Liver (tissue), 9 donors: Measurements from ENCODE around the gene DOCK10. TPM values are rescaled to one million over a fixed set of nuclear protein-coding genes. Genes with fewer than 3 reads are reported as not detected.
"Not testable (repeated sequence)": the region's sequence is repeated elsewhere in the genome, so short reads cannot be mapped to it uniquely, and the experiment has no call there.

Experiments
- DNase-seq: peaks from one replicate; pipeline ENCODE4 v3.0.0-alpha.2; 2017; ENCODE audit warnings: low spot score
- H3K27ac ChIP-seq, 2 donors: one replicate each; pipeline ENCODE4 v1.7.0; 2013; ENCODE audit warnings: inconsistent platforms in 2 of 2, low read length in 2 of 2, control low read depth in 1 of 2, low read depth in 1 of 2, mild to moderate bottlenecking in 1 of 2
- H3K27me3 ChIP-seq, 4 donors: one replicate each; pipeline versions ENCODE4 v1.6.1 to v1.7.0; 2013; ENCODE audit warnings: low read length in 3 of 4, inconsistent platforms in 1 of 4, mild to moderate bottlenecking in 1 of 4, moderate library complexity in 1 of 4; ENCODE audit not compliant: control insufficient read depth in 4 of 4, insufficient read depth in 4 of 4
- H3K36me3 ChIP-seq, 4 donors: one replicate each; pipeline versions ENCODE4 v1.6.1 to v1.7.0; 2013; ENCODE audit warnings: low read length in 3 of 4, mild to moderate bottlenecking in 3 of 4, low read depth in 1 of 4, moderate library complexity in 1 of 4; ENCODE audit not compliant: control insufficient read depth in 4 of 4, insufficient read depth in 3 of 4
- H3K4me1 ChIP-seq, 4 donors: one replicate each; pipeline versions ENCODE4 v1.6.1 to v1.7.0; 2013; ENCODE audit warnings: low read length in 3 of 4, mild to moderate bottlenecking in 3 of 4, moderate library complexity in 1 of 4; ENCODE audit not compliant: control insufficient read depth in 4 of 4, insufficient read depth in 4 of 4
- H3K4me3 ChIP-seq, 3 donors: one replicate each; pipeline versions ENCODE4 v1.6.1 to v1.7.0; 2013; ENCODE audit warnings: low read length in 3 of 3, control low read depth in 1 of 3, low read depth in 1 of 3, mild to moderate bottlenecking in 1 of 3
- H3K9ac ChIP-seq, 2 donors: one replicate each; pipeline ENCODE4 v1.7.0; 2013; ENCODE audit warnings: low read length in 2 of 2, mild to moderate bottlenecking in 2 of 2, moderate library complexity in 2 of 2, control low read depth in 1 of 2, low read depth in 1 of 2
- H3K9me3 ChIP-seq, 4 donors: one replicate each; pipeline versions ENCODE4 v1.6.1 to v1.7.0; 2013; ENCODE audit warnings: low read length in 3 of 4; ENCODE audit not compliant: control insufficient read depth in 4 of 4
- EGR1 ChIP-seq, 2 donors: IDR thresholded peaks; 2 replicates each; pipeline ENCODE4 v1.6.1; 2016 to 2018; ENCODE audit warnings: antibody characterized with exemption in 2 of 2, low read depth in 2 of 2
- FOXA1 ChIP-seq: IDR thresholded peaks from 2 replicates; pipeline ENCODE4 v1.6.1; 2016; ENCODE audit warnings: antibody characterized with exemption
- FOXA2 ChIP-seq: IDR thresholded peaks from 2 replicates; pipeline ENCODE4 v1.6.1; 2016; ENCODE audit warnings: antibody characterized with exemption
- GABPA ChIP-seq, 2 donors: IDR thresholded peaks in 1 of 2; conservative IDR thresholded peaks in 1 of 2; 2 replicates each; pipeline ENCODE4 v1.6.1; 2016; ENCODE audit warnings: antibody characterized with exemption in 2 of 2, mild to moderate bottlenecking in 1 of 2, moderate library complexity in 1 of 2
- HNF4A ChIP-seq, 2 donors: conservative IDR thresholded peaks; 2 replicates each; pipeline ENCODE4 v1.6.1; 2016; ENCODE audit warnings: antibody characterized with exemption in 2 of 2, mild to moderate bottlenecking in 2 of 2
- HNF4G ChIP-seq: IDR thresholded peaks from 2 replicates; pipeline ENCODE4 v1.6.1; 2016; ENCODE audit warnings: antibody characterized with exemption
- JUND ChIP-seq, 2 donors: IDR thresholded peaks; 2 replicates each; pipeline ENCODE4 v1.6.1; 2016; ENCODE audit warnings: antibody characterized with exemption in 2 of 2
- NR2F2 ChIP-seq: IDR thresholded peaks from 2 replicates; pipeline ENCODE4 v1.6.1; 2016; ENCODE audit warnings: antibody characterized with exemption
- RAD21 ChIP-seq, 2 donors: IDR thresholded peaks; 2 replicates each; pipeline ENCODE4 v1.6.1; 2016; ENCODE audit warnings: antibody characterized with exemption in 2 of 2, mild to moderate bottlenecking in 2 of 2
- RXRA ChIP-seq, 2 donors: IDR thresholded peaks; 2 replicates each; pipeline ENCODE4 v1.6.1; 2017 to 2018; ENCODE audit warnings: antibody characterized with exemption in 2 of 2, mild to moderate bottlenecking in 1 of 2
- SP1 ChIP-seq: IDR thresholded peaks from 2 replicates; pipeline ENCODE4 v1.6.1; 2018; ENCODE audit warnings: antibody characterized with exemption, mild to moderate bottlenecking
- TAF1 ChIP-seq: conservative IDR thresholded peaks from 2 replicates; pipeline ENCODE4 v1.6.1; 2016; ENCODE audit warnings: antibody characterized with exemption, mild to moderate bottlenecking
- YY1 ChIP-seq: IDR thresholded peaks from 2 replicates; pipeline ENCODE4 v1.6.1; 2016; ENCODE audit warnings: antibody characterized with exemption, mild to moderate bottlenecking
- WGBS: extraction: QIAGEN DNeasy Blood & Tissue Kit; methylation state at CpG from one replicate; pipeline ENCODE4 v1.1.7; 2013; 5-methylcytosine and 5-hydroxymethylcytosine counted together
- polyA plus RNA-seq, 2 donors: library from polyadenylated mRNA; stranded (reverse) in 1 of 2; unstranded in 1 of 2; fragments of 200-250 nt in 1 of 2; fragments of >200 nt in 1 of 2; fragmentation: Nextera tagmentation in 1 of 2; extraction: Ambion mirVana in 1 of 2; gene quantifications; one replicate each; pipeline versions ENCODE4 v1.2.1 to v1.2.3, GENCODE V29; 2013 to 2015
- total RNA-seq, 2 donors: library from RNA; depleted of rRNA; stranded (reverse); fragments of >200 nt; gene quantifications; one replicate each; pipeline ENCODE4 v1.2.3, GENCODE V29; 2014
- TF ChIP-seq, protein P1 (sequence below): IDR thresholded peaks from 2 replicates; pipeline ENCODE4 v1.6.1; 2016; ENCODE audit warnings: antibody characterized with exemption
- TF ChIP-seq, protein P2 (sequence below): IDR thresholded peaks from 2 replicates; pipeline ENCODE4 v1.6.1; 2016; ENCODE audit warnings: antibody characterized with exemption, mild to moderate bottlenecking
- TF ChIP-seq, protein P3 (sequence below): IDR thresholded peaks from 2 replicates; pipeline ENCODE4 v1.6.1; 2016; ENCODE audit warnings: antibody characterized with exemption
- TF ChIP-seq, protein P4 (sequence below): fragments of 150-350 bp; IDR thresholded peaks from 2 replicates; pipeline ENCODE4 v1.5.1; 2017; ENCODE audit warnings: improper control_type of control experiment, low read depth, low read length; ENCODE audit not compliant: missing input control
- donor health status: healthy.
- donor health status: healthy.
- donor health status: healthy.
- donor health status: healthy.
- donor health status: healthy.

DOCK10 gene
- total and polyA plus RNA-seq, 4 donors = 1.2 to 15.3 (median 6.8) TPM

DNA sequence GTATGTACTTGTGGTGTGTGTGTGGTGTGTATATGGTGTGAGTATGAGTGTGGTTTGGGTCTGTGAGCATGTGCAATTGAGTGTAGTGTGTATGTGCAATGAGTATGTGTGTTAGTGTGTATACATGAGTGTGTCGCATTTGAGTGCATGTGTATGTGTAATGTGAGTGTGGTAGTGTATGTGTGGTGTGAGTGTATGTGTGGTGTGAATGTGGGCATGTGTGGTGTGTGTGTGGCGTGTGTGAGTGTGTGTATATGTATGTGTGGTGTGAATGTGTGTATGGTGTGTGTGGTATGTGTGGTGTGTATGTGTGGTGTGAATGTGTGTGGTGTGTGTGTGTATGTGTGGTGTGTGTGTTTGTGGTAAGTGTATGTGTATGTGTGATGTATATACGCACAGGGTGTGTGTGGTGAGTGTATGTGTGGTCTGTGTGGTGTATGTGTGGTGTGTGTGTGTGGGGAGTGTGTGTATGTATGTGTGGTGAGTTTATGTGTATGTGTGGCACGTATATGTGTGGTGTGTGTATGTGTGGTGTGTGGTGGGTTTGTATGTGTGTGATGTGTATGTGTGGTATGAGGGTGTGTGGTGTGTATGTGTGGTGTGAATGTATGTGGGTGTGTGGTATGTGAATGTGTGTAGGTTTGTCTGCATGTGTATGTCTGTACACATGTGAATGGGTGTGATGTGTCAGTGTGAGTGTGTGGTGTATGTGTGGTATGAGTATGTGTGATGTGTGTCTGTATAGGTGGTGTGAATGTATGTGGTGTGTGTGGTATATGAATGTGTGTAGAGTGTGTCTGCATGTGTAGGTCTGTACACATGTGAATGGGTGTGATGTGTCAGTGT is 123.4 kb downstream of the DOCK10 start:
- H3K9me3 ChIP-seq = no peaks in the 10 kb centered on the region
- DNase-seq = no peak
- H3K27me3 ChIP-seq = no peaks in the 10 kb centered on the region
- no peak overlapping the region for H3K27ac ChIP-seq
- H3K4me3 ChIP-seq = no peak overlapping the region
- no peak overlapping the region for H3K9ac ChIP-seq
- H3K4me1 ChIP-seq = no peaks in the 10 kb centered on the region
- TF ChIP-seq, protein P1, sequence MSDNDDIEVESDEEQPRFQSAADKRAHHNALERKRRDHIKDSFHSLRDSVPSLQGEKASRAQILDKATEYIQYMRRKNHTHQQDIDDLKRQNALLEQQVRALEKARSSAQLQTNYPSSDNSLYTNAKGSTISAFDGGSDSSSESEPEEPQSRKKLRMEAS = no peak
- no peak for TF ChIP-seq RXRA (IDR thresholded peaks at IDR 0.05)
- 96% methylated on average over 4 of the region's 4 CpGs for WGBS
- H3K36me3 ChIP-seq = no peaks in the 10 kb centered on the region

DNA sequence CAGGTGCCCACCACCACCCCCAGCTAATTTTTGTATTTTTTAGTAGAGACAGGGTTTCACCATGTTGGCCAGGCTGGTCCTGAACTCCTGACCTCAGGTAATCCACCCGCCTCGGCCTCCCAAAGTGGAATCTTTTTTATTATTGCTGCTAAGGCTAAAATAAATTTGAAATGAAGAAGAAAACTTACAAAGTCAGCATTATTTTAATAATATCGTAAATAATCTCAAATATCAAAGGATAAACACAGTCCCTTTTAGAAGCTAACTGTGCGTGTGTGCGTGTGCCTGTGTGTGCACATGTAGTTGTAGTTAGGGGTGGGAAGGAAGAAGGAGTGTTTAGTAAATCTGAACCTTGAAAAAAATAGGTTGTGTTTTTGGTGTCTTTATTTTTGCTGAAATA is 125.0 kb downstream of the DOCK10 start:
- not testable (repeated sequence) for H3K4me3 ChIP-seq, H3K27ac ChIP-seq, DNase-seq, H3K9me3 ChIP-seq, H3K4me1 ChIP-seq, H3K27me3 ChIP-seq, H3K36me3 ChIP-seq, H3K9ac ChIP-seq
- 92% methylated on average over 5 of the region's 5 CpGs for WGBS

DNA sequence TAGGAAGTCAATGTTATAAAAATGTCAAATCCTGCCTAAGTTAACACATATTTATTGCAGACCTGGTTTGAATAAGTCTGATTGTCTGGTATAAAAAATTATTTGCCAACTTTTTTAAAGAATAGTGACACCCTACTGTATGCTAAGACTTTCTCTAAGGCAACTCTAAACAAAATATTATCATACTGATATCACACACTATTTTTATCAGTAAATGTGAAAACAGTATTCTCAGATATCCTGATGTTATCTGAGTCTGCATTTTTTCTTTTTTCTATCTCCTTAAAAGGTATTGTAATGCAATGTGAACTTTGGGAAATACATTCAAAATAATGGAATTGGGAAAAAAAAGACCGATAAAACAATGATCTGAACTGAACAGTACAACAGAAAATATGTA is 127.1 kb downstream of the DOCK10 start:
- TF ChIP-seq NR2F2 (no peak), TAF1 (no peak), FOXA2 (no peak), SP1 (no peak), RAD21 (IDR thresholded peaks at IDR 0.05) (no peak), HNF4G (no peak), GABPA (IDR thresholded peaks at IDR 0.05 in 1 of 2, conservative IDR thresholded peaks at IDR 0.05 in 1 of 2) (no peak), HNF4A (conservative IDR thresholded peaks at IDR 0.05) (no peak), JUND (IDR thresholded peaks at IDR 0.05) (no peak), YY1 (no peak), RXRA (IDR thresholded peaks at IDR 0.05) (no peak), EGR1 (IDR thresholded peaks at IDR 0.05; ENCODE audit: low read depth in 2 of 2) (no peak), FOXA1 (no peak)
- TF ChIP-seq, protein P1 = no peak
- TF ChIP-seq, protein P2, sequence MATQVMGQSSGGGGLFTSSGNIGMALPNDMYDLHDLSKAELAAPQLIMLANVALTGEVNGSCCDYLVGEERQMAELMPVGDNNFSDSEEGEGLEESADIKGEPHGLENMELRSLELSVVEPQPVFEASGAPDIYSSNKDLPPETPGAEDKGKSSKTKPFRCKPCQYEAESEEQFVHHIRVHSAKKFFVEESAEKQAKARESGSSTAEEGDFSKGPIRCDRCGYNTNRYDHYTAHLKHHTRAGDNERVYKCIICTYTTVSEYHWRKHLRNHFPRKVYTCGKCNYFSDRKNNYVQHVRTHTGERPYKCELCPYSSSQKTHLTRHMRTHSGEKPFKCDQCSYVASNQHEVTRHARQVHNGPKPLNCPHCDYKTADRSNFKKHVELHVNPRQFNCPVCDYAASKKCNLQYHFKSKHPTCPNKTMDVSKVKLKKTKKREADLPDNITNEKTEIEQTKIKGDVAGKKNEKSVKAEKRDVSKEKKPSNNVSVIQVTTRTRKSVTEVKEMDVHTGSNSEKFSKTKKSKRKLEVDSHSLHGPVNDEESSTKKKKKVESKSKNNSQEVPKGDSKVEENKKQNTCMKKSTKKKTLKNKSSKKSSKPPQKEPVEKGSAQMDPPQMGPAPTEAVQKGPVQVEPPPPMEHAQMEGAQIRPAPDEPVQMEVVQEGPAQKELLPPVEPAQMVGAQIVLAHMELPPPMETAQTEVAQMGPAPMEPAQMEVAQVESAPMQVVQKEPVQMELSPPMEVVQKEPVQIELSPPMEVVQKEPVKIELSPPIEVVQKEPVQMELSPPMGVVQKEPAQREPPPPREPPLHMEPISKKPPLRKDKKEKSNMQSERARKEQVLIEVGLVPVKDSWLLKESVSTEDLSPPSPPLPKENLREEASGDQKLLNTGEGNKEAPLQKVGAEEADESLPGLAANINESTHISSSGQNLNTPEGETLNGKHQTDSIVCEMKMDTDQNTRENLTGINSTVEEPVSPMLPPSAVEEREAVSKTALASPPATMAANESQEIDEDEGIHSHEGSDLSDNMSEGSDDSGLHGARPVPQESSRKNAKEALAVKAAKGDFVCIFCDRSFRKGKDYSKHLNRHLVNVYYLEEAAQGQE = no peak
- TF ChIP-seq, protein P3, sequence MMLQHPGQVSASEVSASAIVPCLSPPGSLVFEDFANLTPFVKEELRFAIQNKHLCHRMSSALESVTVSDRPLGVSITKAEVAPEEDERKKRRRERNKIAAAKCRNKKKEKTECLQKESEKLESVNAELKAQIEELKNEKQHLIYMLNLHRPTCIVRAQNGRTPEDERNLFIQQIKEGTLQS = no peak
- TF ChIP-seq, protein P4, sequence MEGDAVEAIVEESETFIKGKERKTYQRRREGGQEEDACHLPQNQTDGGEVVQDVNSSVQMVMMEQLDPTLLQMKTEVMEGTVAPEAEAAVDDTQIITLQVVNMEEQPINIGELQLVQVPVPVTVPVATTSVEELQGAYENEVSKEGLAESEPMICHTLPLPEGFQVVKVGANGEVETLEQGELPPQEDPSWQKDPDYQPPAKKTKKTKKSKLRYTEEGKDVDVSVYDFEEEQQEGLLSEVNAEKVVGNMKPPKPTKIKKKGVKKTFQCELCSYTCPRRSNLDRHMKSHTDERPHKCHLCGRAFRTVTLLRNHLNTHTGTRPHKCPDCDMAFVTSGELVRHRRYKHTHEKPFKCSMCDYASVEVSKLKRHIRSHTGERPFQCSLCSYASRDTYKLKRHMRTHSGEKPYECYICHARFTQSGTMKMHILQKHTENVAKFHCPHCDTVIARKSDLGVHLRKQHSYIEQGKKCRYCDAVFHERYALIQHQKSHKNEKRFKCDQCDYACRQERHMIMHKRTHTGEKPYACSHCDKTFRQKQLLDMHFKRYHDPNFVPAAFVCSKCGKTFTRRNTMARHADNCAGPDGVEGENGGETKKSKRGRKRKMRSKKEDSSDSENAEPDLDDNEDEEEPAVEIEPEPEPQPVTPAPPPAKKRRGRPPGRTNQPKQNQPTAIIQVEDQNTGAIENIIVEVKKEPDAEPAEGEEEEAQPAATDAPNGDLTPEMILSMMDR = no peak
- Histone ChIP-seq H3K36me3 (no peaks in the 10 kb centered on the region), H3K4me3 (no peak overlapping the region), H3K4me1 (peaks cover 3 to 6% (median 5%) of the 10 kb centered on the region in 4 donors), H3K9ac (no peak overlapping the region), H3K9me3 (no peaks in the 10 kb centered on the region), H3K27me3 (no peaks in the 10 kb centered on the region), H3K27ac (no peak overlapping the region)
- no peak for DNase-seq
- WGBS = 90% methylated on average over 1 of the region's 1 CpG
